ENCODE data around the gene RPP30.
"Not testable (repeated sequence)": the region's sequence is repeated elsewhere in the genome, so short reads cannot be mapped to it uniquely, and the experiment has no call there.

Gene RPP30

GRCh38 chr10:90866050-90866598 lies 5.7 kb upstream of the RPP30 start:
- no peak overlapping the region for H3K4me3 ChIP-seq (ENCODE audit: low read depth, low read length)
- no peak for TF ChIP-seq CTCF (IDR thresholded peaks at IDR 0.05; ENCODE audit: low read depth, low read length)

GRCh38 chr10:90871279-90871765 lies 452 bp upstream of the RPP30 start:
- peak overlapping the region; percentile 81 for H3K4me3 ChIP-seq (ENCODE audit: low read depth, low read length)
- TF ChIP-seq CTCF (IDR thresholded peaks at IDR 0.05; ENCODE audit: low read depth, low read length) = peak; percentile 64

GRCh38 chr10:90872648-90873020 lies 860 bp downstream of the RPP30 start:
- peak overlapping the region; percentile 81 for H3K4me3 ChIP-seq (ENCODE audit: low read depth, low read length)
- no peak for TF ChIP-seq CTCF (IDR thresholded peaks at IDR 0.05; ENCODE audit: low read depth, low read length)

GRCh38 chr10:90879062-90879461 lies 7.3 kb downstream of the RPP30 start:
- H3K4me3 ChIP-seq (ENCODE audit: low read depth, low read length) = no peak overlapping the region
- no peak for TF ChIP-seq CTCF (IDR thresholded peaks at IDR 0.05; ENCODE audit: low read depth, low read length)

GRCh38 chr10:90880059-90880719 lies 8.4 kb downstream of the RPP30 start:
- TF ChIP-seq CTCF (IDR thresholded peaks at IDR 0.05; ENCODE audit: low read depth, low read length) = peak; percentile 43; the same call in 1 of the 2 replicates
- not testable (repeated sequence) for H3K4me3 ChIP-seq (ENCODE audit: low read depth, low read length)

GRCh38 chr10:90884431-90884830 lies 12.7 kb downstream of the RPP30 start:
- TF ChIP-seq CTCF (IDR thresholded peaks at IDR 0.05; ENCODE audit: low read depth, low read length) = no peak
- no peak overlapping the region for H3K4me3 ChIP-seq (ENCODE audit: low read depth, low read length)

GRCh38 chr10:90885176-90885575 lies 13.4 kb downstream of the RPP30 start:
- no peak overlapping the region for H3K4me3 ChIP-seq (ENCODE audit: low read depth, low read length)
- no peak for TF ChIP-seq CTCF (IDR thresholded peaks at IDR 0.05; ENCODE audit: low read depth, low read length)

All from WI38 (cell line).